Activated T-cell treated with anti-CD3 and anti-CD28 coated beads, Interleukin-2, amount 50 U/mL, for 4 hours (primary cell): ENCODE results near the gene CCDC85C. TPM values are rescaled to one million over a fixed set of nuclear protein-coding genes. Genes with fewer than 3 reads are reported as not detected.

ENCODE experiments used
- ATAC-seq, 2 donors: fragments of 200-7000 bp; cut with Tn5 transposase; one replicate each; pipeline ENCODE4 v1.10.0; 2021
- DNase-seq: peaks from one replicate; pipeline ENCODE4 v3.0.0-alpha.2; 2020
- H3K27me3 Mint-ChIP-seq: one replicate; pipeline ENCODE4 v1.8.0; 2021; ENCODE audit warnings: low read depth, mixed read lengths
- H3K36me3 Mint-ChIP-seq: one replicate; pipeline ENCODE4 v1.8.0; 2022; ENCODE audit warnings: mixed read lengths; ENCODE audit not compliant: insufficient read depth
- H3K4me1 Mint-ChIP-seq: one replicate; pipeline ENCODE4 v1.8.0; 2021; ENCODE audit warnings: low read depth, mixed read lengths
- H3K4me3 Mint-ChIP-seq: one replicate; pipeline ENCODE4 v1.8.0; 2021; ENCODE audit warnings: mild to moderate bottlenecking, moderate library complexity, mixed read lengths
- H3K9me3 Mint-ChIP-seq: one replicate; pipeline ENCODE4 v1.8.0; 2021; ENCODE audit warnings: mixed read lengths
- total RNA-seq, 3 donors: library from RNA; stranded (reverse); gene quantifications; one replicate each; pipeline ENCODE4 v1.2.1, GENCODE V29; 2021

CCDC85C gene
- total RNA-seq, 3 donors from 2014 or later = 3.8 to 11.1 (median 3.8) TPM

DNA sequence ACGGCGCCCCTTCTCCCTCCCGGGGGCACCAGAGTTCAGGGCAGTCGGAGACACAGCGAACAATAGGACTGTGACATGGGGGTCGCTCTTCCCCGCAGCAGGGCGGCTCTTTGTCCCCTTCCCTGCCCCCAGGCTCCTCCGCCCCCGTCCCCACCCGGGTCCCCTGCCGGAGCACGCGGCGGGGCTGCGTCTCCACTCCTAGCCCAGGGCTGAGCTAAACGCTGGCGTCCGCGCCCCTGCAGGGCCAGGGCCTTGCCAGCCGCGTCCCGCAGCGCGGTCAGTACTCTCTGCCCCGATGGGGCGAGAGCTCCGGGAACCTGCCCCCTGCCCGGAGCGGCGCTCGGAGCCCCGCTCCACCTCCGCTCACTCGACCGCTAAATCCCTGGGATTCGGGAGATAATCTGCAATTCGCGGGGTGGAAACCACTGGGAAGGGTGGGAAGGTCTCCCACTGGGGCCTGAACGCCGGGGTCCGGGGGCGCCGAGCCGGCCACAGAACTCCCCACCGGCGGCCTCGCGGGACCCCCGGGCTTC, 825 bp upstream of the CCDC85C start:
- Mint-ChIP-seq H3K4me1 (peaks cover 24% of the 10 kb centered on the region), H3K4me3 (peak overlapping the region; percentile 81), H3K27me3 (no peaks in the 10 kb centered on the region), H3K36me3 (no peaks in the 10 kb centered on the region), H3K9me3 (no peaks in the 10 kb centered on the region)
- DNase-seq = no peak
- ATAC-seq = peak; percentile 28 to 30

DNA sequence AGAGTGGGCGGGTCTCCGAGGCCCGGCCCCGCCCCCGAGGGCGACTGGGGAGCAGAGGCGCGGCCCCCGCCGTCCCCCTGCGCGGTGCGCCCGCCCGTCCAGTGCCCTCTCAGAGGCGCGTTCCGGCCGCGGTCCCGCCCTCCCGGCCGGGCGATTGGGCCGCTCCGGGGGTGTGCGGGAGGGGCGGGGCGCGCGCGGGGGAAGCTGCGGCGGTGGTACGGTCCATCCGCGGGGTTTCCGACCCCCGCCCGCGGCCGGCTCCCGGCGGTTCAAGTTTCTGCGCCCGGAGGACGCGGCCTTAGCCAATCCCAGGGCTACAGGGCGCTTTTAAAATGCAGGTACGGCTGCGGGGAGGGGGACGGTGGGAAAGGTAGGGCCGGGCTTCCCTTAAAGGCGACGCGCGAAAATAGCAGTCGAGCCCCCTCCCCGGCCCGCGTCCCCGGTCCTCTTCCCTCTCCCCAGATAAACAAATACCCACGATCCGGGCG, 315 bp upstream of the CCDC85C start:
- peaks cover 24% of the 10 kb centered on the region for H3K4me1 Mint-ChIP-seq
- H3K36me3 Mint-ChIP-seq = no peaks in the 10 kb centered on the region
- peak overlapping the region; percentile 81 for H3K4me3 Mint-ChIP-seq
- H3K27me3 Mint-ChIP-seq = no peaks in the 10 kb centered on the region
- DNase-seq (peak; percentile 93), ATAC-seq (peak; percentile 94 to 95)
- H3K9me3 Mint-ChIP-seq = no peaks in the 10 kb centered on the region

DNA sequence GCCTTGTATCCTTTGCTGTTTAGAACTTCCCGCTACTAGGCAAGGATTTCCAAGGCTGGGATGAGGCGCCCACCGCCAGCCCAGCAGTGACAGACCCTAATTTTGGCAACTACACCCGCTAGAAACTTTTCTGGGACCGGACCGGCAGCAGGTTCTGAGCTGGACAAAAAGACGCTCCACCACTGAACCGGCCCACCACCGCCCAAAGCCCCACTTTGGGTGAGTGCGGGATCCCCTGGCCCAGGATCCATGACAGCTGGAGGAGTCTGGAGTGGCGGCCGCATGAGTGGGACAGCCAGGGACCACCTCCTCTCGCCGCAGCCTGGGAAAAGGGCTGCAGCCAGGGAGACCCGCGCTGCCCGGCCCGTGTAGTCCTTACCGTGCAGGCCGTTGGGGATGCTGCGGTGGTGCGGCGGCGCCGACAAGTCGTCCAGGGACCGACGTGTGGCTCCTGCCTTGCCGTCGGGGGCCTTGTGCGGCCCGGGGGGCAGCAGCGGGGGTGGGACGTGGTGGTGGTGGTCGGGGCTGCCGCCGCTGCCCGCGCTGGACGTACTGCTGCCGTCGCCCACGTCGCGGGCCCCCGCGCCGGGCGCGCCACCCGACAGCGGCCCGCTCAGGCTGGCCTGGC, 1.1 kb downstream of the CCDC85C start:
- Mint-ChIP-seq H3K4me3 (peak overlapping the region; percentile 73), H3K9me3 (no peaks in the 10 kb centered on the region), H3K4me1 (peaks cover 24% of the 10 kb centered on the region), H3K27me3 (no peaks in the 10 kb centered on the region), H3K36me3 (no peaks in the 10 kb centered on the region)
- DNase-seq (no peak), ATAC-seq (no peak)

DNA sequence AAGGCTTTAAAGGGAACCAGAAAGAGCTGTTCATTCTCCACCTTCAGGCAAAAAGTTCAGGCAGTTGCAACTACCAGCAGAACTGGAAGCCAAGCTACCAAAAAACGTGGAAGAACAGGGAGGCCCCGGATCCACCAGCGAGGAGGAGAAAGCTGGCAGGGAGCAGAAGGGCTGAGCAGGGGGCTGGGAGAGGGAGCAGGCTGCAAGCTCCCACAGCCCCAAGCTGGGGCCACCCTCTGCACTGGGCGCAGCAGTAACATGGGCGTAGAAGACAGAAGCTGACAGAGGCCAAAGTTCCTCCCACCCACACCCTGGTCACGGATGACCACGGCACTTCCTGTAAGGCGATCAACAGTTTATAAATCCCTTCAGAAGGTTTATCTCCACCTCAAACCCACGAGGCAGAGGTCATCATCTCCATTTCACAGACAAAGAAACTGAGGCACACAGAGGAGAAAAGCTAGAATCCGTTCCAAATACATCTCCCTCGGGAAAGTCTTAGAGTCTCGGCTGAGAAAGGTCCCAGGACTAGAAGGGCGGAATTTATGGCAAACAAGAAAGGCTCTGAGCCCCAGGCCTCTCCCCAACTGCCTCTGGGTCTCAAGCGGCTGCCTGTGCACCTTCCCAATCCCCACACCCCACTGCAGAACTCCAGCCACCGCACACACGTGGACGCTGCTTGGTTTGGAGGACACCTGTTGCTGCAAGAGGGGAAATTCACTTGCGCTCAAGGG, 1.8 kb downstream of the CCDC85C start:
- Mint-ChIP-seq H3K36me3 (no peaks in the 10 kb centered on the region), H3K27me3 (no peaks in the 10 kb centered on the region), H3K4me3 (peak overlapping the region; percentile 73), H3K4me1 (peaks cover 24% of the 10 kb centered on the region), H3K9me3 (no peaks in the 10 kb centered on the region)
- ATAC-seq (no peak), DNase-seq (no peak)

DNA sequence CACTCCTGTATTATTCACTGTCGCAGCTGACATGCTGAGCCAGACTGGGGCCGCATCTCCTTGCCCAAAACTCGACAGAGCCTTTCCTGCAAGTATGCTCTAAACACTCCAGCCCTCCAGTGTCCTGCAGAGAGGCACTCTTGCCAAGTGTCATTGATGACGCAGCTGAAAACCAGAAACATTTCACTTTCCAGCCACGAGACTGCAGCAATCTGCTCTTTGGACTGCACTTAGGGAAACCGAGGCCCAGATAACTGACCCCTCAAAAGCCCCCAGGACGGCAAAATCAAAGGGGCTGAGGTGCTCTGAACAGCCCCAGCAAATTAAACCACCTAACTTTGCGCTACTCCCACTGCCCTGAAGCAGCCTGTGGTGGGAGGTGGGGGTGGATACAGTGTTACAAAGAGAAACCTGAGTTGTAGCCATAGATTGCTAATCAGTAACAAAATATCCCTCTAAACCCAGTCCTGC, 2.6 kb downstream of the CCDC85C start:
- H3K4me1 Mint-ChIP-seq = peaks cover 25% of the 10 kb centered on the region
- peak overlapping the region; percentile 73 for H3K4me3 Mint-ChIP-seq
- H3K9me3 Mint-ChIP-seq = no peaks in the 10 kb centered on the region
- ATAC-seq (no peak), DNase-seq (no peak)
- H3K36me3 Mint-ChIP-seq = no peaks in the 10 kb centered on the region
- H3K27me3 Mint-ChIP-seq = no peaks in the 10 kb centered on the region

DNA sequence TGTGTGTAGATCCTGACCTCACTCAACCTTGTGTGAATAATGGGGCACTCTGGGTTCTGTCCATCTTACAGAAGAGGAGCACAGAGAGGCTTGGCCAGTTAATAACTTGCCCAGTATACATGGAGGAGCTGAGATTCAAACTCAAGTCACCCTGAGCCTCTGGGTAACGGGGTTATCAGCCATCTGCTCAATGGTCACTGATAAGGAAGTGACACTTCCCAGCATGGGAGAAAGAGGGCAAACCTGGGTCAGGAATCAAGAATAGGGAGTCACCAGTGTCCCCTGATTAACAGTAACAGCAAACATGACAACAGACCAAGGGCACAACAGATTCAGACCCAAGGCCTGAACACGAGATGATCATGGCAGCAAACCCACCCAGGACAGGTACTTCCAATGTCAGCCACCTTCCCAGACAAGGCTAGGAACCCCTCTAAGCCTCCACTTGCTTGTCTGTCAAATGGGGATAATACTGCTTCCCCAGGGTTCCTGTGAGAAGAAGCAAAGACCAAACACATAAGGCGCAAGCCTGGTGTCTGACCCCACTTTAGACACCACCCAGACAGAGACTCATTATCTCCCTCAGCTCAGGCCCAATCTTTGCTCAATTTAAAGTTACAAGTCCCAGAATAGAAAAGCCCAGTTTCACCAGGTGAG, 3.6 kb downstream of the CCDC85C start:
- H3K9me3 Mint-ChIP-seq = no peaks in the 10 kb centered on the region
- H3K36me3 Mint-ChIP-seq = no peaks in the 10 kb centered on the region
- ATAC-seq (no peak), DNase-seq (no peak)
- H3K4me1 Mint-ChIP-seq = peaks cover 24% of the 10 kb centered on the region
- H3K27me3 Mint-ChIP-seq = no peaks in the 10 kb centered on the region
- H3K4me3 Mint-ChIP-seq = no peak overlapping the region

DNA sequence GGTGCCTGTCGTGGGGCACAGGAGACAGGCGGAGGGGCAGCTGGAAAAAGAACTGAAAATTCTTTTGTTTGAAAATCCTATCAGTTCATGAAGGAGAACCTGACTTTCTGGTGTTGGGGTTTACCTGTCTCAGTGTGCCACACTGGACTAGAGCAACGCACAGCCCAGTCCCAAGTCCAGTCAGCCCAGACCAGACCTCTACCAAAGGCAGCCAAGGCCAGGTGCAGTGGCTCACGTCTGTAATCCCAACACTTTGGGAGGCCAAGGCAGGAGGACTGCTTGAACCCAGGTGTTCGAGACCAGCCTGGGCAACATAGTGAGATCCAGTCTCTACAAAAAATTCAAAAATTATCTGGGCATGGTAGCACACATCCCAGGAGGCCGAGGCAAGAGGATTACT, 4.6 kb downstream of the CCDC85C start:
- no peaks in the 10 kb centered on the region for H3K9me3 Mint-ChIP-seq
- ATAC-seq (no peak), DNase-seq (no peak)
- H3K36me3 Mint-ChIP-seq = no peaks in the 10 kb centered on the region
- H3K4me1 Mint-ChIP-seq = peaks cover 32% of the 10 kb centered on the region
- H3K4me3 Mint-ChIP-seq = no peak overlapping the region
- no peaks in the 10 kb centered on the region for H3K27me3 Mint-ChIP-seq

DNA sequence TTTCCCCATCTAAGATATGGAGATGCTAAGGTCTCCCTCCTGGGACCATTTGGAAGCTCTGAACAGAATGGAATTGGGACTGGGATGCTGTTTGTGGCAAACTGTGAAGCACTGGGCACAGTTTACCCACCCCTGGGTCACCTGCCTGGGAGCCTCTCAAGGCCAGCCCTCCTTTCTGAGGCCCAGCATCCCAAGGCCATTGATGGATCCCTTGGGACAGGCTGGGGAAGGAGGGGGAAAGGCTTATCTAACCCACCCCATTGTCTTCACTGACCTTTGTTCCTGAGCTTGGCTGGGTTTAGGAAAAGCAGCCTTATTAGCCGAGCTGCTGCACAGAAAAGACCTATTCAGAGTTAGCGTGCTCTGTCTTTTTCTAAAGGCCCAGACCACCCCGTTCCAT, 5.2 kb downstream of the CCDC85C start:
- no peak overlapping the region for H3K4me3 Mint-ChIP-seq

DNA sequence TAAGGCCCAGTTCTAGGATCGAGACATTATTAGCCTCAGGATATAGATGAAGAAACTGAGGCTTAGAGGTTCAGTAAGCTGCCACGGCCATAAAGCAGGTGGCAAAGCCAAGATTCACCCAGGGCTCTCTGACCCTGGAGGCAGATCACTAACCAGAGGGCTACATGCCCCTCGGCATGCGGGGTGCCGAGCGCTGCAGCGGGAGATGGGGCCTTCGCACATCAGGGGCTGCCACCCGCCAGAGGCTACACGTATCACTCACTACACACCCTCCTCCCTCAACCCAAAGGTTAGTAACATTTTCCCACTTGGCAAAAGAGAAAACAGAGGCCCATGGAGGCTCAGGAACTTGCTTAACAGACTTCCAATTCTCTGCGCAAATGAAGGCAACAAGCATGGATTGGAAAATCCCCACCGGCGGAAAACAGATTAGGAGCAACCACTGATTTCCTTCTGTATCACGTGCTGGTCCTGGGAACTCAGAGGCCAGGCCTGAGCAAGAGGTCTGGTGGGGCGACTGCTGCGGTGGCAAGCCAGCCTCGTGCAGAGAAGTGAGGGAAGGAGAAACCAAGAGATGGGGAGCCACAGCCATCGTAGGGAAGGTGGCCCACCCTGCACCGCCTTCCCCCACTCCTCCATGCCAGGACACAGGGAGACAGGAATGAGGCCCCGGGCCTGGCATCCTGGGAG, 6.0 kb downstream of the CCDC85C start:
- Mint-ChIP-seq H3K36me3 (no peaks in the 10 kb centered on the region), H3K4me3 (no peak overlapping the region), H3K9me3 (no peaks in the 10 kb centered on the region), H3K27me3 (no peaks in the 10 kb centered on the region), H3K4me1 (peaks cover 32% of the 10 kb centered on the region)
- no peak for DNase-seq
- ATAC-seq = no peak

More for the DNA sequence above, 5.2 kb downstream of the CCDC85C start:
- no peaks in the 10 kb centered on the region for H3K9me3 Mint-ChIP-seq
- DNase-seq (no peak), ATAC-seq (no peak)
- peaks cover 32% of the 10 kb centered on the region for H3K4me1 Mint-ChIP-seq
- H3K36me3 Mint-ChIP-seq = no peaks in the 10 kb centered on the region
- H3K27me3 Mint-ChIP-seq = no peaks in the 10 kb centered on the region

DNA sequence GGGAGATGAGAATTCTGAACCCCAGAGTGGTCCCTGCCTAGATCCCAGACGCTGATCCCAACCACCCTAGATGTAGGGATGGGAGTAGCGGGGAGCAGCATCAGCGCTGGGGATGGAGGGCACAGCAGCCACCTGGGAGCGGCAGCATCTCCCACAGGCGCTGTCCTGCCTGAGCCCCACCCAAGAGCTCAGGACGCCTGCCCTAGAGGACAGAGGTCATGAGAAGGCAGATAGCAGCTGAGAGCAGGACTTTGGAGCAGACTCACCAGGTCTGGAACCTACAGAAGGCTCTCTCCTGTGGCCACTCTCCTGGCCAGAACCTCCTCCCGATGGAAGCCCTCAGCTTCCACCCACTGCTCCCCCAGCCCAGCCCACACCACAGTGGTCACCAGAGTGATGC, 7.2 kb downstream of the CCDC85C start:
- DNase-seq (no peak), ATAC-seq (no peak)
- Mint-ChIP-seq H3K36me3 (no peaks in the 10 kb centered on the region), H3K9me3 (no peaks in the 10 kb centered on the region), H3K4me1 (peaks cover 22% of the 10 kb centered on the region), H3K27me3 (no peaks in the 10 kb centered on the region), H3K4me3 (no peak overlapping the region)

DNA sequence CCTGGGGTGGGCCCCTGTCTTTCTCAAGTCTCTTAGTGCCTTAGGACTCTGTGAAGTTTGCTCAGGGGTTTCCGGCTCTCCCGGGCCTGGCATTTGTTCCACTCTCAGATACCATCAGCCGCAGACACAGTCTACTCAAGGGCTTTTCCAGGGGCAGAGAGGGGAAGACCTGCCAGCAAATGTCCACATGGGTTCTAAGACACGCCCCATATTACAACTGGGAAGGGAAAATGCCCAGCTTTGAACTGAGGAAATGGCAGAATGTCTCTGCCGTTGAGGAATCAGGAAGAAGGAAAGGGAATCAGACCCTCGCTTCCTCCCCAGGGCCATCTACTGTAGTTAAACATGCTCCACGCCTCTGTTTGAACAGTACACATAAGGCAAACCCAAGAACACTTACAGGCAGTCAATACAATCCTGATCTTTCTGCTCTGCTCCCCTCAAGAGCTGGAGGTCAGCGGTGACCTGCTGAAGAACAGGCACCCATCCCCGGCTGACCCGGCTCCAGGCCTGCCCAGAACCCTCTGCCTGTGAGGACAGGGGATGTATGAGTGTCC, 7.9 kb downstream of the CCDC85C start:
- no peak overlapping the region for H3K4me3 Mint-ChIP-seq

DNA sequence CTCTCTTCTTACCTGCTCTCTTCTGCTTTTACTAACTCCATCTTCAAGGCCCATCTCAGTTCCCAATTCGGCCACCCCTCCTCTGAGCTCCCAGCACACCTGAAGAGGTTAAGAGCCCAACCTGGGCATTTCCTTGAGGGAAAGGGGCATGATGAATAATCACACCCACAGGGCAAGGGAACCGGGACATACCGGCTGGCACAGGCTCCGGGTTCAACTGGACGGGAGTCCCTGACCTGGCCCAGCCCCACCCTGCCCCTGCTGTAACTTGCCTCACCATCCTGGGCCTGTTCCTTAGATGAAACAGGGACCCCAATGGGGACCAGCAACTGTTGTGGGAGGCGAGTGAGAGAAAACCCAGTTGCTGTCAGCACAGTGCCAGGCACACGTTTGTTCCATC, 8.5 kb downstream of the CCDC85C start:
- H3K4me1 Mint-ChIP-seq = peaks cover 17% of the 10 kb centered on the region
- peak overlapping the region; percentile 74 for H3K4me3 Mint-ChIP-seq
- no peaks in the 10 kb centered on the region for H3K36me3 Mint-ChIP-seq
- DNase-seq (no peak), ATAC-seq (no peak)
- H3K9me3 Mint-ChIP-seq = no peaks in the 10 kb centered on the region
- no peaks in the 10 kb centered on the region for H3K27me3 Mint-ChIP-seq

More for the DNA sequence above, 7.9 kb downstream of the CCDC85C start:
- no peaks in the 10 kb centered on the region for H3K36me3 Mint-ChIP-seq
- DNase-seq = no peak
- H3K4me1 Mint-ChIP-seq = peaks cover 17% of the 10 kb centered on the region
- H3K27me3 Mint-ChIP-seq = no peaks in the 10 kb centered on the region
- ATAC-seq = no peak
- no peaks in the 10 kb centered on the region for H3K9me3 Mint-ChIP-seq

DNA sequence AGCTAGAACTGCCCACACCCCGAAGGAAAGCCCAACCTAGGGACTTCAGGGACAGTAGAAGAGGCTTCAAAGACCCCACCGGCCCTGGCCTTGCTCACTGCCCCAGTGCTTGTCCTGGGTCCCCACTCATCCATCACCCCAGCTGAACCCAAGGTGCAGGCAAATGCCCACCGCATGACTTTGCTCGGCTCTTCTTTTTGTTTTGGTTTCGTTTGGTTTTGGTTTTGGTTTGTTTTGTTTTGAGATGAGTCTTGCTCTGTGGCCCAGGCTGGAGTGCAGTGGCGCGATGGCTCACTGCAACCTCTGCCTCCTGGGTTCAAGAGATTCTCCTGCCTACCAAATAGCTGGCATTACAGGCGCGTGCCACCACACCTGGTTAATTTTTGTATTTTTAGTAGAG, 9.0 kb downstream of the CCDC85C start:
- H3K4me3 Mint-ChIP-seq = peak overlapping the region; percentile 74
- no peaks in the 10 kb centered on the region for H3K36me3 Mint-ChIP-seq
- DNase-seq = no peak
- no peaks in the 10 kb centered on the region for H3K9me3 Mint-ChIP-seq
- peaks cover 13% of the 10 kb centered on the region for H3K4me1 Mint-ChIP-seq
- ATAC-seq = peak; percentile 88
- no peaks in the 10 kb centered on the region for H3K27me3 Mint-ChIP-seq
